C4-2B (cell line): ENCODE data around the gene CPB1.

ENCODE experiments used
- CTCF ChIP-seq: fragments of 450-650 bp; conservative IDR thresholded peaks from 2 replicates; pipeline ENCODE4 v1.5.1; 2017; ENCODE audit warnings: mild to moderate bottlenecking
- ZFX ChIP-seq: fragments of 450-650 bp; IDR thresholded peaks from 2 replicates; pipeline ENCODE4 v1.6.1; 2017

- no peak for TF ChIP-seq CTCF
- no peak for TF ChIP-seq ZFX
These were observed 76.3 kb downstream of the CPB1 start for GRCh38 chr3:148903941-148904340.
